Measurements from ENCODE around the gene SNRK. TPM values are rescaled to one million over a fixed set of nuclear protein-coding genes. Genes with fewer than 3 reads are reported as not detected.

Gene SNRK
- total and polyA plus RNA-seq, 9 of the 15 experiments (the other 6 are each of a cell fraction or from before 2014, with no cell fraction given): 1.7 to 12.3 (median 7.3) TPM

DNA sequence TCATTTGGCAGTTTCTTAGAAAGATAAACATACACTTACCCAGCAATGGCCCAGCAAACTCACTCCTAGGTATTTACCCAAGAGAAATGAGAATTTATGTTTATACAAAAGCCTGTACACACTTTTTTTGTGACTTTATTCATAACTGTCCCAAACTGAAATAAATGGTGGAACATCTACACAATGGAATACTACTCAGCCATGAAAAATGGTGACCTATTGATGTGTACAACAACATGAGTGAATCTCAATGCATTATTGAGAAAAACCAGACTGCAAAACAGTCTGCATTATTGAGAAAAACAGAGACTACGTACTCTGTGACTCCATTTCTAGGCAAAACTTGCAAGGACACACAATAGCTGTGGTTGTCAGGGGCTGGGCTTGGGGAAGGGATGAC is 37.2 kb downstream of the SNRK start:
- Histone ChIP-seq H3K27me3 (ENCODE audit: control insufficient read depth in 2 of 2, insufficient read depth in 2 of 2, low read length in 2 of 2) (no peaks in the 10 kb centered on the region; a peak in 1 of 5 replicates), H4K20me1 (replicated peaks; ENCODE audit: control insufficient read depth, insufficient read depth, low read length) (no peaks in the 10 kb centered on the region), H3K9ac (ENCODE audit: insufficient read depth in 1 of 2, low read depth in 2 of 2, low read length in 2 of 2) (no peak overlapping the region), H3K27ac (ENCODE audit: extremely low read depth, low read depth, low read length) (no peak overlapping the region), H3K4me2 (ENCODE audit: insufficient read depth, low read length) (no peak overlapping the region), H2AFZ (ENCODE audit: low read depth, low read length) (no peak overlapping the region), H3K79me2 (ENCODE audit: control insufficient read depth, insufficient read depth, low read length) (peaks cover 7% of the 10 kb centered on the region; the same call in 1 of the 3 replicates), H3K4me1 (replicated peaks in 1 of 2; ENCODE audit: control insufficient read depth in 2 of 2, insufficient read depth in 2 of 2, low read length in 2 of 2) (no peaks in the 10 kb centered on the region; a peak in 1 of 5 replicates), H3K4me3 (no peak overlapping the region), H3K9me3 (replicated peaks; ENCODE audit: control insufficient read depth, insufficient read depth, low read depth, low read length) (no peaks in the 10 kb centered on the region), H3K9me1 (ENCODE audit: control insufficient read depth, insufficient read depth, low read length) (no peaks in the 10 kb centered on the region), H3K36me3 (ENCODE audit: control insufficient read depth, insufficient read depth, low read length) (no peaks in the 10 kb centered on the region)
- ChIA-PET CTCF (ENCODE audit: low intra/inter-chr PET ratio) (no interaction called here), POLR2A (no interaction called here)
- ATAC-seq (no peak), FAIRE-seq (no peak), DNase-seq (ENCODE audit: extremely low read depth in 1 of 4, low spot score in 3 of 4) (no peak)
- in situ Hi-C loops (cut with MboI) (no loop called here), intact Hi-C loops (cut with micrococcal nuclease) (no loop called here)
- no TSS peak for BruUV-seq (replicated peaks)
- TF ChIP-seq BCOR (IDR thresholded peaks at IDR 0.05) (peak; percentile 42; the same call in 1 of the 2 replicates), ZNF324 (CRISPR knock-in tag; IDR thresholded peaks at IDR 0.05) (no peak), ZFPM2 (CRISPR knock-in tag; IDR thresholded peaks at IDR 0.05) (no peak), HSF4 (CRISPR knock-in tag; IDR thresholded peaks at IDR 0.05; ENCODE audit: borderline replicate concordance) (no peak), SRSF7 (optimal IDR thresholded peaks at IDR 0.05; ENCODE audit: low read depth, low read length) (no peak), ASH1L (IDR thresholded peaks at IDR 0.05; ENCODE audit: borderline replicate concordance, low read depth, partially characterized antibody) (no peak), PPARD (CRISPR knock-in tag; IDR thresholded peaks at IDR 0.05) (no peak), PHF21A (IDR thresholded peaks at IDR 0.05; ENCODE audit: borderline replicate concordance, low read depth) (no peak), RBM25 (IDR thresholded peaks at IDR 0.05; ENCODE audit: low read depth, low read length, severe bottlenecking) (peak; percentile 65), CBFA2T3 (IDR thresholded peaks at IDR 0.05) (no peak), ZNF780A (CRISPR knock-in tag; IDR thresholded peaks at IDR 0.05) (no peak), ZNF444 (CRISPR knock-in tag; IDR thresholded peaks at IDR 0.05) (no peak), KAT8 (IDR thresholded peaks at IDR 0.05; ENCODE audit: low read depth) (no peak), ZNF146 (CRISPR knock-in tag; IDR thresholded peaks at IDR 0.05; ENCODE audit: unreplicated experiment) (peak; percentile 93)
- TF ChIP-seq, protein P1, sequence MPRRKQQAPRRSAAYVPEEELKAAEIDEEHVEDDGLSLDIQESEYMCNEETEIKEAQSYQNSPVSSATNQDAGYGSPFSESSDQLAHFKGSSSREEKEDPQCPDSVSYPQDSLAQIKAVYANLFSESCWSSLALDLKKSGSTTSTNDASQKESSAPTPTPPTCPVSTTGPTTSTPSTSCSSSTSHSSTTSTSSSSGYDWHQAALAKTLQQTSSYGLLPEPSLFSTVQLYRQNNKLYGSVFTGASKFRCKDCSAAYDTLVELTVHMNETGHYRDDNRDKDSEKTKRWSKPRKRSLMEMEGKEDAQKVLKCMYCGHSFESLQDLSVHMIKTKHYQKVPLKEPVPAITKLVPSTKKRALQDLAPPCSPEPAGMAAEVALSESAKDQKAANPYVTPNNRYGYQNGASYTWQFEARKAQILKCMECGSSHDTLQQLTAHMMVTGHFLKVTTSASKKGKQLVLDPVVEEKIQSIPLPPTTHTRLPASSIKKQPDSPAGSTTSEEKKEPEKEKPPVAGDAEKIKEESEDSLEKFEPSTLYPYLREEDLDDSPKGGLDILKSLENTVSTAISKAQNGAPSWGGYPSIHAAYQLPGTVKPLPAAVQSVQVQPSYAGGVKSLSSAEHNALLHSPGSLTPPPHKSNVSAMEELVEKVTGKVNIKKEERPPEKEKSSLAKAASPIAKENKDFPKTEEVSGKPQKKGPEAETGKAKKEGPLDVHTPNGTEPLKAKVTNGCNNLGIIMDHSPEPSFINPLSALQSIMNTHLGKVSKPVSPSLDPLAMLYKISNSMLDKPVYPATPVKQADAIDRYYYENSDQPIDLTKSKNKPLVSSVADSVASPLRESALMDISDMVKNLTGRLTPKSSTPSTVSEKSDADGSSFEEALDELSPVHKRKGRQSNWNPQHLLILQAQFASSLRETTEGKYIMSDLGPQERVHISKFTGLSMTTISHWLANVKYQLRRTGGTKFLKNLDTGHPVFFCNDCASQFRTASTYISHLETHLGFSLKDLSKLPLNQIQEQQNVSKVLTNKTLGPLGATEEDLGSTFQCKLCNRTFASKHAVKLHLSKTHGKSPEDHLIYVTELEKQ (CRISPR knock-in tag; IDR thresholded peaks at IDR 0.05): no peak
- TF ChIP-seq, protein P2, sequence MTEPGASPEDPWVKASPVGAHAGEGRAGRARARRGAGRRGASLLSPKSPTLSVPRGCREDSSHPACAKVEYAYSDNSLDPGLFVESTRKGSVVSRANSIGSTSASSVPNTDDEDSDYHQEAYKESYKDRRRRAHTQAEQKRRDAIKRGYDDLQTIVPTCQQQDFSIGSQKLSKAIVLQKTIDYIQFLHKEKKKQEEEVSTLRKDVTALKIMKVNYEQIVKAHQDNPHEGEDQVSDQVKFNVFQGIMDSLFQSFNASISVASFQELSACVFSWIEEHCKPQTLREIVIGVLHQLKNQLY (CRISPR knock-in tag; conservative IDR thresholded peaks at IDR 0.05): no peak
- WGBS (ENCODE audit: insufficient coverage, low coverage, missing lambda C conversion rate): 94% methylated on average over 1 of the region's 1 CpG

All from K562 (cell line).